PC-3 (cell line): Measurements from ENCODE around the gene PLEKHG3.
A peak's percentile ranks its signal among the peaks of the same experiment; 100 is the strongest.

Source experiments
- EZH2 ChIP-seq: fragments of 300-600 bp; sonication (generic); IDR thresholded peaks from one replicate; pipeline ENCODE4 v1.6.1; 2017; ENCODE audit warnings: antibody characterized with exemption, mild to moderate bottlenecking, low read length; ENCODE audit not compliant: unreplicated experiment
- TF ChIP-seq, protein P1 (sequence below): fragments of 300-600 bp; sonication (generic); conservative IDR thresholded peaks from 2 replicates; pipeline ENCODE4 v1.5.1; 2017; ENCODE audit warnings: antibody characterized with exemption, low read depth, mild to moderate bottlenecking, low read length

DNA sequence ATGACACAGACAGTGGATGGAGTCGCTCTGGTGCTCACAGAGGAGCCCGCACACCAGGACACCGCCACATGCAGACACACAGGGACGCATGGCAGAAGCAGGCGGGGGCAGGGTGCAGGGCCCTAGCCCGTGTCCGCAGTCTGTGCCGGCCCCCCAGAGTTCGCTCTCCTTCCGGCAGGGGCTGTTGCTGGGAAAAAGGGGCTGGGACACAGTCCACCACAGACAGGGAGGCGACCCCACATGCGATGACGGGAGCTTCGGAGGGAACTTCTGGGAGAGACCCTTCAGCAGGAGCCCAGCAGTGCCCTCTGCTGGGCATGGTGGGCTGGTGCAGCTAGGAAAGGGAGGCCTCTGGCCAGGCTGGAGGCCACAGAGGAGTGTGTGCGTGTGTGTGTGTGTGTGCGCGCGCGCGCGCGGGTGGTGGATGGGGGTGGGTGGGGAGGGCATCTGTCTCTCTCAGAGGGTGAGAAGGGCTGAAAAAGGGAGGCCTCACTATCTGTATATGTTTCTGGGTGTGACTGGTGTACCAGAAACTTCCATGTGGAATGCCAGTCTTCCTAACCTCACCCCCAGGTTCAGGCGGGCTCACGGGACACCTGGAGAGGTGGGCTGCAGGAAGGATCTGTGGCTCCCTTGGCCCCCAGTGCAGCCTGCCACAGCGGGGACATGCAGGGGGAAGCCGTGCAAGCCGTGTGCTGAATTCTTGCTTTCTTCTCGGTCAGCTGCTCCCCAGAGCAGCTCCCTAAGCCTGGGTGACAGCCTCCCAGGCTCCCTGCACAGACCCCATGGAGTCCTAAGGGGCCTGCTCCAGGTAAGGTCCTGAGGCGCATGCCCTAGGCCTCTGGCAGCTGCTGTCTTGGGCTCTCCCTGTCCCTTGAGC, 60.7 kb downstream of the PLEKHG3 start:
- TF ChIP-seq, protein P1, sequence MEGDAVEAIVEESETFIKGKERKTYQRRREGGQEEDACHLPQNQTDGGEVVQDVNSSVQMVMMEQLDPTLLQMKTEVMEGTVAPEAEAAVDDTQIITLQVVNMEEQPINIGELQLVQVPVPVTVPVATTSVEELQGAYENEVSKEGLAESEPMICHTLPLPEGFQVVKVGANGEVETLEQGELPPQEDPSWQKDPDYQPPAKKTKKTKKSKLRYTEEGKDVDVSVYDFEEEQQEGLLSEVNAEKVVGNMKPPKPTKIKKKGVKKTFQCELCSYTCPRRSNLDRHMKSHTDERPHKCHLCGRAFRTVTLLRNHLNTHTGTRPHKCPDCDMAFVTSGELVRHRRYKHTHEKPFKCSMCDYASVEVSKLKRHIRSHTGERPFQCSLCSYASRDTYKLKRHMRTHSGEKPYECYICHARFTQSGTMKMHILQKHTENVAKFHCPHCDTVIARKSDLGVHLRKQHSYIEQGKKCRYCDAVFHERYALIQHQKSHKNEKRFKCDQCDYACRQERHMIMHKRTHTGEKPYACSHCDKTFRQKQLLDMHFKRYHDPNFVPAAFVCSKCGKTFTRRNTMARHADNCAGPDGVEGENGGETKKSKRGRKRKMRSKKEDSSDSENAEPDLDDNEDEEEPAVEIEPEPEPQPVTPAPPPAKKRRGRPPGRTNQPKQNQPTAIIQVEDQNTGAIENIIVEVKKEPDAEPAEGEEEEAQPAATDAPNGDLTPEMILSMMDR: peak; percentile 86
- no peak for TF ChIP-seq EZH2
